OCI-LY7 (cell line): Measurements from ENCODE around the gene CRIM1. TPM values are rescaled to one million over a fixed set of nuclear protein-coding genes. Genes with fewer than 3 reads are reported as not detected.

Experiments
- BruUV-seq: library from RNA; stranded (reverse); fragments of 400-500 nt; replicated peaks from 2 replicates; lab custom pipeline; 2021; lab: Mats Ljungman, UMichigan
- CTCF ChIA-PET: fragments of 300-600 bp; sonication (Branson Sonifier 250); formaldehyde crosslinking; loops from one replicate; lab custom pipeline; 2022; ENCODE audit warnings: antibody characterized with exemption; ENCODE audit not compliant: unreplicated experiment; lab: Charles Lee
- POLR2A ChIA-PET: fragments of 300-600 bp; sonication (Branson Sonifier 250); formaldehyde crosslinking; loops from one replicate; lab custom pipeline; 2022; ENCODE audit warnings: antibody characterized with exemption; lab: Charles Lee
- DNase-seq: peaks from one replicate; pipeline ENCODE4 v3.0.0-alpha.2; 2015; ENCODE audit warnings: low spot score
- H2AFZ ChIP-seq: fragments of 200-600 bp; sonication (generic), shearing (Covaris generic); 2 replicates; pipeline ENCODE4 v1.6.1; 2014; ENCODE audit warnings: mild to moderate bottlenecking, antibody characterized with exemption, low read length, moderate library complexity
- H3K27ac ChIP-seq: fragments of 200-600 bp; sonication (generic); 2 replicates; pipeline ENCODE4 v1.5.1; 2014; ENCODE audit warnings: mixed run types, low read depth, mild to moderate bottlenecking, moderate library complexity, low read length, inconsistent platforms; ENCODE audit not compliant: poor library complexity, severe bottlenecking
- H3K36me3 ChIP-seq: fragments of 200-600 bp; sonication (generic); 2 replicates; pipeline ENCODE4 v1.6.1; 2014; ENCODE audit warnings: mild to moderate bottlenecking, antibody characterized with exemption, low read length, moderate library complexity, mixed read lengths; ENCODE audit not compliant: insufficient read depth
- H3K4me1 ChIP-seq: fragments of 200-600 bp; sonication (generic); 2 replicates; pipeline ENCODE4 v1.5.1; 2014; ENCODE audit warnings: mild to moderate bottlenecking, low read length; ENCODE audit not compliant: insufficient read depth, poor library complexity, severe bottlenecking
- H3K4me2 ChIP-seq: fragments of 200-600 bp; sonication (generic); 2 replicates; pipeline ENCODE4 v1.6.1; 2014; ENCODE audit warnings: mild to moderate bottlenecking, low read length
- H3K4me3 ChIP-seq: fragments of 200-600 bp; sonication (generic); 2 replicates; pipeline ENCODE4 v1.5.1; 2014; ENCODE audit warnings: mild to moderate bottlenecking, low read depth, low read length; ENCODE audit not compliant: poor library complexity, severe bottlenecking
- H3K79me2 ChIP-seq: fragments of 200-600 bp; sonication (generic); 2 replicates; pipeline ENCODE4 v1.6.1; 2016; ENCODE audit warnings: low read depth, mild to moderate bottlenecking, low read length, moderate library complexity, mixed read lengths; ENCODE audit not compliant: insufficient read depth
- H3K9me2 ChIP-seq: fragments of 200-600 bp; sonication (generic); 2 replicates; pipeline ENCODE4 v1.6.1; 2016; ENCODE audit warnings: mild to moderate bottlenecking, low read length, mixed read lengths; ENCODE audit not compliant: insufficient read depth
- H3K9me3 ChIP-seq: fragments of 200-600 bp; sonication (generic); 2 replicates; pipeline ENCODE4 v1.6.1; 2014; ENCODE audit warnings: mild to moderate bottlenecking, mixed run types, low read length, mixed read lengths
- H4K20me1 ChIP-seq: fragments of 200-600 bp; sonication (generic); 2 replicates; pipeline ENCODE4 v1.6.1; 2014; ENCODE audit warnings: mild to moderate bottlenecking, antibody characterized with exemption, low read length, moderate library complexity, mixed read lengths; ENCODE audit not compliant: insufficient read depth
- EZH2phosphoT487 ChIP-seq: fragments of 200-600 bp; sonication (generic); IDR thresholded peaks from 2 replicates; pipeline ENCODE4 v1.6.1; 2018; ENCODE audit warnings: low read depth, borderline replicate concordance, mild to moderate bottlenecking, mixed run types, antibody characterized with exemption, low read length, moderate library complexity, mixed read lengths
- intact Hi-C: fragments of 100-400 bp; cut with micrococcal nuclease; formaldehyde crosslinking; loops from one replicate; pipeline ENCODE4 v1.10.0; 2022; ENCODE audit not compliant: unreplicated experiment
- total RNA-seq, 2 experiments: library from RNA; depleted of rRNA in 1 of 2; stranded (reverse); fragments of >200 nt in 1 of 2; shearing (Covaris generic) in 1 of 2; gene quantifications; 2 replicates each; pipeline ENCODE4 v1.2.3, GENCODE V29; 2014 to 2022
- TF ChIP-seq, protein P1 (sequence below): fragments of 200-600 bp; sonication (generic); conservative IDR thresholded peaks from 2 replicates; pipeline ENCODE4 v1.5.1; 2014; ENCODE audit warnings: mild to moderate bottlenecking, antibody characterized with exemption, low read length, moderate library complexity, mixed read lengths

Gene CRIM1
- total RNA-seq, 2 experiments from 2014 or later: 37.0 to 47.4 TPM

DNA sequence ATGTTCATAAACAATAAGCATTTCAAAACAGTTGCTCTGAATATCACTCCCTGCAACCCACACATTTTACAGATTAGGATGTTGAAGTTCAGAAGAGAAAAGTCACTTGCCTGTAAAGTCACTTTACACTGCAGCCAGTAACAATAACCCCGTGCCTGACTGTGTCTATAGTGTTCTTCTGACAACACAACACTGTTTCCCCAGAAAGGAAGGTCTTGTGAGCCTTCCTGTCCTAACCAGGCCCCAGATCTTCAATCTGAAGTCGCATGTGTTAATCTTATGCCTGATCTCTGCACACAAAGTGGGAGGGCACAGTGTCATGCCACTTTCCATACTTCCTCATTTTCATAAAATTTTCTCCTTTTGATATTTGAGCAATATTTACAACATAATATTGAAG is 122.2 kb downstream of the CRIM1 start:
- BruUV-seq: no TSS peak
- Histone ChIP-seq H3K4me3 (no peak overlapping the region), H3K4me1 (peaks cover 9% of the 10 kb centered on the region), H3K36me3 (peaks cover 64% of the 10 kb centered on the region), H3K4me2 (no peak overlapping the region), H2AFZ (no peak overlapping the region), H3K27ac (no peak overlapping the region), H4K20me1 (no peaks in the 10 kb centered on the region), H3K9me3 (peaks cover 30% of the 10 kb centered on the region; the same call in 1 of the 2 replicates), H3K79me2 (no peaks in the 10 kb centered on the region), H3K9me2 (no peaks in the 10 kb centered on the region)
- intact Hi-C loops: no loop called here
- ChIA-PET POLR2A (no interaction called here), CTCF (interaction anchor here (0.6 kb wide), 1 partner anchor 23 kb away, joined by 3 read pairs; no protein-coding TSS in a partner anchor)
- DNase-seq: no peak
- TF ChIP-seq, protein P1, sequence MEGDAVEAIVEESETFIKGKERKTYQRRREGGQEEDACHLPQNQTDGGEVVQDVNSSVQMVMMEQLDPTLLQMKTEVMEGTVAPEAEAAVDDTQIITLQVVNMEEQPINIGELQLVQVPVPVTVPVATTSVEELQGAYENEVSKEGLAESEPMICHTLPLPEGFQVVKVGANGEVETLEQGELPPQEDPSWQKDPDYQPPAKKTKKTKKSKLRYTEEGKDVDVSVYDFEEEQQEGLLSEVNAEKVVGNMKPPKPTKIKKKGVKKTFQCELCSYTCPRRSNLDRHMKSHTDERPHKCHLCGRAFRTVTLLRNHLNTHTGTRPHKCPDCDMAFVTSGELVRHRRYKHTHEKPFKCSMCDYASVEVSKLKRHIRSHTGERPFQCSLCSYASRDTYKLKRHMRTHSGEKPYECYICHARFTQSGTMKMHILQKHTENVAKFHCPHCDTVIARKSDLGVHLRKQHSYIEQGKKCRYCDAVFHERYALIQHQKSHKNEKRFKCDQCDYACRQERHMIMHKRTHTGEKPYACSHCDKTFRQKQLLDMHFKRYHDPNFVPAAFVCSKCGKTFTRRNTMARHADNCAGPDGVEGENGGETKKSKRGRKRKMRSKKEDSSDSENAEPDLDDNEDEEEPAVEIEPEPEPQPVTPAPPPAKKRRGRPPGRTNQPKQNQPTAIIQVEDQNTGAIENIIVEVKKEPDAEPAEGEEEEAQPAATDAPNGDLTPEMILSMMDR: no peak
- TF ChIP-seq EZH2phosphoT487: no peak

DNA sequence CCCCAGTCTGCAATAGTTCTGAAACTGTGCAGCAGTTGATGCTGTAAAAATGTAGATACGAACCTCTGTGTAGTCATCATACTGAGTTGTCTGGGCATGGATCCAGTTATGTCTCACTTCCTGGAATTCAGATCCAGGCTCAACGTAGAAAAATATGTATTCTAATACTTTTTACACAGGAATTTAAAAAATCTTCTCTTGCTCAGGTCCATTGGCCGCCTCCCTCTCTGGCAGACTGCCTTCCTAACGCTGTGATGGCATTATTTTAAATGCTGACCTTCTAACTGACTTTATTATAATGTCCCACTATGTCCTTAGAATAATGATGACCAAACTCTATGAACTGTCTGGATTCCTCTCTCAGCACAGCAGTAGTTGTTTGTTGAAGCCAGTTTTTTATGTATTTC is 122.8 kb downstream of the CRIM1 start:
- TF ChIP-seq, protein P1: no peak
- no peak for TF ChIP-seq EZH2phosphoT487
- no peak for DNase-seq
- intact Hi-C loops: no loop called here
- Histone ChIP-seq H4K20me1 (no peaks in the 10 kb centered on the region), H3K27ac (no peak overlapping the region), H3K4me2 (no peak overlapping the region), H3K4me1 (peaks cover 9% of the 10 kb centered on the region), H3K4me3 (no peak overlapping the region), H3K36me3 (peaks cover 64% of the 10 kb centered on the region), H3K9me3 (peaks cover 30% of the 10 kb centered on the region; the same call in 1 of the 2 replicates), H3K79me2 (no peaks in the 10 kb centered on the region), H2AFZ (no peak overlapping the region), H3K9me2 (no peaks in the 10 kb centered on the region)
- CTCF ChIA-PET: no interaction called here
- no TSS peak for BruUV-seq
- POLR2A ChIA-PET: no interaction called here

DNA sequence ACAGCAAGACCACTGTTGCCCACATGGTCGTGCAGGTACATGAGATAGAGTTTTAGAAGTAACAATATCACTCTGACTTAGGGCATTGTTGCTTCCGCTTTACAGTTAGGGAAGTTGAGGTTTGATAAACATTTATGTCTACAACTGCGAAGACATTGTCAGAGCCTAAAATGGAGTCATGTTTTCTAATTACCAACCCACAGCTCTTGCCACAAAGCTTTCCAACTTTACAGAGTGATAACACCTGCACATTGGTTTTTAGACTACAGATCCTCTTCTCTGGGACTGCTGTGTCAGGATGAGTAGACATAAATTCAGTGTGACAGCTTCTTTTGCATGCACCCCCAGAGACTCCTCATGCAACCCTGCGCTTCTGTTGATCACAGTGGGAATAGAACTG is 123.4 kb downstream of the CRIM1 start:
- Histone ChIP-seq H3K4me2 (no peak overlapping the region), H3K9me2 (no peaks in the 10 kb centered on the region), H3K79me2 (no peaks in the 10 kb centered on the region), H3K4me3 (no peak overlapping the region), H3K27ac (no peak overlapping the region), H4K20me1 (no peaks in the 10 kb centered on the region), H3K36me3 (peaks cover 62% of the 10 kb centered on the region), H3K4me1 (peaks cover 9% of the 10 kb centered on the region), H2AFZ (no peak overlapping the region), H3K9me3 (peaks cover 26% of the 10 kb centered on the region; the same call in 1 of the 2 replicates)
- no peak for DNase-seq
- ChIA-PET POLR2A (no interaction called here), CTCF (no interaction called here)
- intact Hi-C loops: no loop called here
- BruUV-seq: no TSS peak
- no peak for TF ChIP-seq EZH2phosphoT487
- TF ChIP-seq, protein P1: no peak
